Measurements from ENCODE around the gene SLIRP. TPM values are rescaled to one million over a fixed set of nuclear protein-coding genes. Genes with fewer than 3 reads are reported as not detected.

SLIRP gene
- total RNA-seq, 1 experiment from 2014 or later: 137 TPM

DNA sequence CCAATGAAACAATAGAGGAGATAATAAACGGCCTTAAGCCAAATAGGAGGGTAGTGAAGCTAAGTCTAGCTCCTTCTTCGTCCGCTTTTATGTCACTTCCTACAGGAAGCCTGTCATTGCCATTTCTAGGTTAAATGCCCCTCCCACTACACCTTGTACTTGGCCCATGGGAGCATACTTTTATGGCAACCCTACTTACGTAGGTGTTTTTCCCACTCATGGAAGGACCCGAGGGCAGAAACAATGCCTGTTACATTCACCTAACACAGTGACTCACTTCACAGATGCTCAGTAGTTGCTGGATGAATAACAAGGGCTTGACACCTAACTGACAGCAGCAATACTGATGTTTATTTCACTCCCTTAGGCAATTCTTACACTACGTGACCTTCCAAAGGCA lies 44.6 kb upstream of the SLIRP start:
- no peaks in the 10 kb centered on the region for H3K36me3 Mint-ChIP-seq (ENCODE audit: insufficient read depth, unreplicated experiment)
- no peaks in the 10 kb centered on the region for H3K9me3 Mint-ChIP-seq (ENCODE audit: low read depth, unreplicated experiment)
- DNase-seq: no peak
- no TSS peak for BruUV-seq (replicated peaks)
- no peak overlapping the region for H3K4me3 Mint-ChIP-seq (ENCODE audit: low read depth, unreplicated experiment)
- H3K27me3 Mint-ChIP-seq (ENCODE audit: unreplicated experiment): no peaks in the 10 kb centered on the region
- H3K27ac Mint-ChIP-seq (ENCODE audit: unreplicated experiment): no peak overlapping the region
- TF ChIP-seq, protein P1, sequence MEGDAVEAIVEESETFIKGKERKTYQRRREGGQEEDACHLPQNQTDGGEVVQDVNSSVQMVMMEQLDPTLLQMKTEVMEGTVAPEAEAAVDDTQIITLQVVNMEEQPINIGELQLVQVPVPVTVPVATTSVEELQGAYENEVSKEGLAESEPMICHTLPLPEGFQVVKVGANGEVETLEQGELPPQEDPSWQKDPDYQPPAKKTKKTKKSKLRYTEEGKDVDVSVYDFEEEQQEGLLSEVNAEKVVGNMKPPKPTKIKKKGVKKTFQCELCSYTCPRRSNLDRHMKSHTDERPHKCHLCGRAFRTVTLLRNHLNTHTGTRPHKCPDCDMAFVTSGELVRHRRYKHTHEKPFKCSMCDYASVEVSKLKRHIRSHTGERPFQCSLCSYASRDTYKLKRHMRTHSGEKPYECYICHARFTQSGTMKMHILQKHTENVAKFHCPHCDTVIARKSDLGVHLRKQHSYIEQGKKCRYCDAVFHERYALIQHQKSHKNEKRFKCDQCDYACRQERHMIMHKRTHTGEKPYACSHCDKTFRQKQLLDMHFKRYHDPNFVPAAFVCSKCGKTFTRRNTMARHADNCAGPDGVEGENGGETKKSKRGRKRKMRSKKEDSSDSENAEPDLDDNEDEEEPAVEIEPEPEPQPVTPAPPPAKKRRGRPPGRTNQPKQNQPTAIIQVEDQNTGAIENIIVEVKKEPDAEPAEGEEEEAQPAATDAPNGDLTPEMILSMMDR (IDR thresholded peaks at IDR 0.05; ENCODE audit: unreplicated experiment): no peak
- intact Hi-C loops (cut with micrococcal nuclease; ENCODE audit: unreplicated experiment): no loop called here
- no peaks in the 10 kb centered on the region for H3K4me1 Mint-ChIP-seq (ENCODE audit: low read depth, unreplicated experiment)
- CTCF ChIA-PET: no interaction called here

DNA sequence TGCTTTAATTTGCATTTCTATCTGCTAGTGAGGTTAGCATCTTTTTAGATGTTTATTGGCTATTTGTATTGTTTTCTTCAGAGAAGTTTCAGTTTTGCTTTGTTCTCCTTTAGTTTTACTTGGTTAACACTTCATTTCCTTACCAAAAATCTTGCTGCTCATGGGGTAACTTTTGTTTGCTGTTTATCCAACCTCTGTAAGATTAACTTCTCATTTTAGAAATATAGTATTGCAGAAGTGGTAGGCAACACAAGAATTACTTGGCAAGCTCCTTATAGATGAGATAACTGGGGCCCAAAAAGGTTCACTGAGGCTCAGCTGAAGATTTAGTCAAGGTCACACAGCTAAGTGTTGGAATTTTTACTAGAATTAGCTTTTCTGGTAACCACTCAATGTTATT lies 40.6 kb upstream of the SLIRP start:
- CTCF ChIA-PET: no interaction called here
- no TSS peak for BruUV-seq (replicated peaks)
- TF ChIP-seq, protein P1 (IDR thresholded peaks at IDR 0.05; ENCODE audit: unreplicated experiment): no peak

DNA sequence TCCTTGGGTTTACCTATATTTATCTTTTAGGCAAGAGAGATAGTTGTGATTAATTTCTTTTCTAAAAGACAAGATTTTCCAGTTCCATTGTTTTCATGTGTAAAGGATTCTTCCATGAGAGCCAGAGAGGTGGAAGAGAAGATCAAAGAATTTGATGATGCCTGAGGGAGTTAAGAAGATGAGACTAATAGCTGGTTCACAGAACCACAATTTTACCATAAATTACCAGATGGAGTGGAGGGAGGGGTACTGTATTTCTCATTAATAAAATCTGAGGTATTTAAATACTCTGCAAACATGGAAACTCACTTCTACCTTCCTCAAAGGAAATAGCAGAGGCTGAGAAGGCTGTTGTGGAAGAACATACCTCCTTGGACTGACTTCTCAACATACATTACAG lies 34.7 kb upstream of the SLIRP start:
- Mint-ChIP-seq H3K27ac (ENCODE audit: unreplicated experiment) (no peak overlapping the region), H3K4me1 (ENCODE audit: low read depth, unreplicated experiment) (no peaks in the 10 kb centered on the region), H3K9me3 (ENCODE audit: low read depth, unreplicated experiment) (no peaks in the 10 kb centered on the region), H3K27me3 (ENCODE audit: unreplicated experiment) (no peaks in the 10 kb centered on the region), H3K4me3 (ENCODE audit: low read depth, unreplicated experiment) (no peak overlapping the region), H3K36me3 (ENCODE audit: insufficient read depth, unreplicated experiment) (peaks cover 7% of the 10 kb centered on the region)
- intact Hi-C loops (cut with micrococcal nuclease; ENCODE audit: unreplicated experiment): no loop called here
- TF ChIP-seq, protein P1 (IDR thresholded peaks at IDR 0.05; ENCODE audit: unreplicated experiment): no peak
- no TSS peak for BruUV-seq (replicated peaks)
- no peak for DNase-seq
- CTCF ChIA-PET: no interaction called here

More for the DNA sequence above, 40.6 kb upstream of the SLIRP start:
- no peak overlapping the region for H3K4me3 Mint-ChIP-seq (ENCODE audit: low read depth, unreplicated experiment)
- no peak for DNase-seq
- H3K4me1 Mint-ChIP-seq (ENCODE audit: low read depth, unreplicated experiment): no peaks in the 10 kb centered on the region
- no peaks in the 10 kb centered on the region for H3K9me3 Mint-ChIP-seq (ENCODE audit: low read depth, unreplicated experiment)
- H3K27me3 Mint-ChIP-seq (ENCODE audit: unreplicated experiment): no peaks in the 10 kb centered on the region
- H3K36me3 Mint-ChIP-seq (ENCODE audit: insufficient read depth, unreplicated experiment): no peaks in the 10 kb centered on the region
- intact Hi-C loops (cut with micrococcal nuclease; ENCODE audit: unreplicated experiment): no loop called here
- no peak overlapping the region for H3K27ac Mint-ChIP-seq (ENCODE audit: unreplicated experiment)

DNA sequence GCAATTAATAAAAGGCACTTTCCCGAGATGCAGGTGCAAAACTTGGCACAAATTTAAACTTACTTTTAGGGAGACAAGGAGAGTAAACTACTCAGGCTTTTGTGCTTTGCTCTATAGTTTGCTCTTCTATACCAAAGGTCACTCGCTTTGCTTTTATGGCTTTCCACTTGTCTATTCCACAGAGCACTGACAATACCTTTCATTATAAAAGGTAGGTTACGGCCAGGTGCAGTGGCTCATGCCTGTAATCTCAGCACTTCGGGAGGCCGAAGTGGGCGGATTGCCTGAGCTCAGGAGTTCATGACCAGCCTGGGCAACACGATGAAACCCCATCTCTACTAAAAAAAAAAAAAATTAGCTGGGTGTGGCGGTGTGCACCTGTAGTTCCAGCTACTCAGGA lies 33.0 kb upstream of the SLIRP start:
- TF ChIP-seq, protein P1 (IDR thresholded peaks at IDR 0.05; ENCODE audit: unreplicated experiment): no peak
- Mint-ChIP-seq H3K4me1 (ENCODE audit: low read depth, unreplicated experiment) (no peaks in the 10 kb centered on the region), H3K9me3 (ENCODE audit: low read depth, unreplicated experiment) (no peaks in the 10 kb centered on the region), H3K27me3 (ENCODE audit: unreplicated experiment) (no peaks in the 10 kb centered on the region), H3K36me3 (ENCODE audit: insufficient read depth, unreplicated experiment) (peaks cover 12% of the 10 kb centered on the region), H3K4me3 (ENCODE audit: low read depth, unreplicated experiment) (no peak overlapping the region), H3K27ac (ENCODE audit: unreplicated experiment) (no peak overlapping the region)
- no peak for DNase-seq
- intact Hi-C loops (cut with micrococcal nuclease; ENCODE audit: unreplicated experiment): no loop called here
- CTCF ChIA-PET: no interaction called here
- no TSS peak for BruUV-seq (replicated peaks)

Data from Calu3 (cell line).